Measurements from ENCODE around the gene CYP2A6.

GRCh38 chr19:40822161-40822560 is 28.1 kb downstream of the CYP2A6 start:
- no peak for TF ChIP-seq CTCF (IDR thresholded peaks at IDR 0.05; ENCODE audit: low read depth, low read length)
- no peak for TF ChIP-seq EZH2phosphoT487 (IDR thresholded peaks at IDR 0.05; ENCODE audit: low read depth)
